HepG2 (cell line): ENCODE data around the gene DGUOK. TPM values are rescaled to one million over a fixed set of nuclear protein-coding genes. Genes with fewer than 3 reads are reported as not detected.

Source experiments
- ATAC-seq: fragments of 200-7000 bp; cut with Tn5 transposase; 3 replicates; pipeline ENCODE4 v1.9.1; 2020; ENCODE audit warnings: mild to moderate bottlenecking, moderate library complexity
- BruUV-seq: library from RNA; stranded (reverse); fragments of 400-500 nt; replicated peaks from 2 replicates; lab custom pipeline; 2021; lab: Mats Ljungman, UMichigan
- CTCF ChIA-PET: fragments of 300-600 bp; formaldehyde crosslinking; extraction: SDS; loops from one replicate; lab custom pipeline; 2021; ENCODE audit warnings: low total read pairs, inconsistent platforms, low intra/inter-chr PET ratio; lab: Yijun Ruan, JAX
- POLR2A ChIA-PET: fragments of 350-600 bp; sonication (Branson Sonifier 250); formaldehyde crosslinking; loops from one replicate; lab custom pipeline; 2020; ENCODE audit warnings: antibody characterized with exemption, inconsistent platforms; lab: Yijun Ruan, JAX
- DNase-seq: peaks from one replicate; pipeline ENCODE4 v3.0.0-alpha.2; 2015; ENCODE audit warnings: low spot score
- FAIRE-seq: peaks from 3 replicates; lab custom pipeline; 2011; peaks lifted over from hg19 to GRCh38; lab: Jason Lieb, UNC
- H2AFZ ChIP-seq: one replicate; pipeline ENCODE4 v1.6.1; 2011; ENCODE audit warnings: low read length, inconsistent platforms
- H3K27ac ChIP-seq: fragments of 300-600 bp; 3 replicates; pipeline ENCODE4 v1.8.0; 2011; ENCODE audit warnings: mixed run types, mild to moderate bottlenecking, mixed read lengths, low read length, inconsistent platforms; ENCODE audit not compliant: insufficient read depth; ENCODE audit errors: extremely low read length
- H3K27me3 ChIP-seq, 2 experiments: fragments of 200-600 bp in 1 of 2; 2 replicates in 1 of 2; 3 replicates in 1 of 2; pipeline versions ENCODE4 v1.6.0 to v1.8.0; 2011; ENCODE audit warnings: low read length in 2 of 2, mild to moderate bottlenecking in 2 of 2, moderate library complexity in 2 of 2, inconsistent platforms in 1 of 2; ENCODE audit not compliant: insufficient read depth in 2 of 2, control insufficient read depth in 1 of 2
- H3K36me3 ChIP-seq, 2 experiments: fragments of 200-600 bp in 1 of 2; replicated peaks in 1 of 2; 2 replicates in 1 of 2; 3 replicates in 1 of 2; pipeline versions ENCODE4 v1.5.1 to v1.8.0; 2011; ENCODE audit warnings: low read length in 2 of 2, inconsistent platforms in 1 of 2; ENCODE audit not compliant: insufficient read depth in 2 of 2, control insufficient read depth in 1 of 2
- H3K4me1 ChIP-seq: 2 replicates; pipeline ENCODE4 v1.5.1; 2012; ENCODE audit warnings: low read length, inconsistent platforms; ENCODE audit not compliant: insufficient read depth
- H3K4me2 ChIP-seq: 2 replicates; pipeline ENCODE4 v1.6.0; 2011; ENCODE audit warnings: low read depth, low read length, inconsistent platforms
- H3K4me3 ChIP-seq, 3 experiments: fragments of 200-600 bp in 1 of 3; sonication (generic), shearing (Covaris generic) in 1 of 3; replicated peaks in 1 of 3; 2 replicates each; pipeline ENCODE4 v1.5.1; 2011 to 2016; ENCODE audit warnings: low read length in 3 of 3, inconsistent platforms in 2 of 3, low read depth in 2 of 3, mild to moderate bottlenecking in 2 of 3, control low read depth in 1 of 3, mixed read lengths in 1 of 3; ENCODE audit not compliant: insufficient read depth in 1 of 3
- H3K79me2 ChIP-seq: one replicate; pipeline ENCODE4 v1.6.1; 2011; ENCODE audit warnings: low read length, inconsistent platforms; ENCODE audit not compliant: insufficient read depth
- H3K9ac ChIP-seq: 2 replicates; pipeline ENCODE4 v1.6.0; 2011; ENCODE audit warnings: mild to moderate bottlenecking, low read depth, low read length, inconsistent platforms; ENCODE audit not compliant: insufficient read depth
- H3K9me3 ChIP-seq: 2 replicates; pipeline ENCODE4 v1.5.1; 2012; ENCODE audit warnings: mild to moderate bottlenecking, low read length
- H4K20me1 ChIP-seq: 2 replicates; pipeline ENCODE4 v1.6.0; 2011; ENCODE audit warnings: inconsistent platforms, mild to moderate bottlenecking, low read length, moderate library complexity; ENCODE audit not compliant: insufficient read depth
- BORCS8-MEF2B ChIP-seq: sonication (generic); formaldehyde crosslinking; IDR thresholded peaks from 2 replicates; pipeline ENCODE4 v1.8.0; 2022; ENCODE audit warnings: mild to moderate bottlenecking, missing genetic modification reagents
- E2F1 ChIP-seq: sonication (generic); formaldehyde crosslinking; IDR thresholded peaks from 2 replicates; pipeline ENCODE4 v1.5.0; 2020; ENCODE audit warnings: missing genetic modification reagents
- EHMT2 ChIP-seq: fragments of 200-600 bp; sonication (generic); IDR thresholded peaks from 2 replicates; pipeline ENCODE4 v1.7.0; 2017; ENCODE audit warnings: antibody characterized with exemption, low read depth, low read length, borderline replicate concordance
- GTF3A ChIP-seq: sonication (generic); formaldehyde crosslinking; conservative IDR thresholded peaks from 2 replicates; pipeline ENCODE4 v1.4.0; 2020; ENCODE audit warnings: mild to moderate bottlenecking, missing genetic modification reagents
- ZBED4 ChIP-seq: sonication (generic); formaldehyde crosslinking; IDR thresholded peaks from 2 replicates; pipeline ENCODE4 v1.4.0; 2020; ENCODE audit warnings: missing genetic modification reagents, borderline replicate concordance
- ZBTB49 ChIP-seq: sonication (generic); formaldehyde crosslinking; IDR thresholded peaks from 2 replicates; pipeline ENCODE4 v1.4.0; 2020; ENCODE audit warnings: missing genetic modification reagents, borderline replicate concordance
- ZNF232 ChIP-seq: sonication (generic); formaldehyde crosslinking; IDR thresholded peaks from 2 replicates; pipeline ENCODE4 v1.4.0; 2020; ENCODE audit warnings: missing genetic modification reagents, borderline replicate concordance
- ZNF441 ChIP-seq: sonication (generic); formaldehyde crosslinking; IDR thresholded peaks from 2 replicates; pipeline ENCODE4 v1.7.0; 2021; ENCODE audit warnings: missing genetic modification reagents, borderline replicate concordance
- ZNF501 ChIP-seq: sonication (generic); formaldehyde crosslinking; IDR thresholded peaks from 2 replicates; pipeline ENCODE4 v1.5.1; 2020; ENCODE audit warnings: mild to moderate bottlenecking, moderate library complexity, missing genetic modification reagents
- ZNF510 ChIP-seq: sonication (generic); formaldehyde crosslinking; IDR thresholded peaks from 2 replicates; pipeline ENCODE4 v1.4.0; 2020; ENCODE audit warnings: low read depth, mild to moderate bottlenecking, missing genetic modification reagents
- ZNF543 ChIP-seq: sonication (generic); formaldehyde crosslinking; IDR thresholded peaks from 2 replicates; pipeline ENCODE4 v1.4.0; 2020; ENCODE audit warnings: mild to moderate bottlenecking, missing genetic modification reagents
- ZNF672 ChIP-seq: sonication (generic); formaldehyde crosslinking; IDR thresholded peaks from 2 replicates; pipeline ENCODE4 v1.8.1; 2022; ENCODE audit warnings: missing genetic modification reagents
- WGBS: methylation state at CpG from one replicate; pipeline ENCODE4 v1.1.6; 2017; ENCODE audit warnings: low lambda C conversion rate; 5-methylcytosine and 5-hydroxymethylcytosine counted together
- in situ Hi-C: cut with HindIII; loops from 2 replicates; pipeline ENCODE4 v1.10.0; 2017; ENCODE audit warnings: low pct_unique_long_range_greater_than_20kb; ENCODE audit not compliant: extremely low pct_ligation_motif_present
- intact Hi-C: fragments of 100-400 bp; cut with micrococcal nuclease; formaldehyde crosslinking; loops from one replicate; pipeline ENCODE4 v1.10.0; 2022; ENCODE audit not compliant: unreplicated experiment
- polyA plus RNA-seq, 8 experiments: library from polyadenylated mRNA; depleted of rRNA in 3 of 8; stranded (reverse) in 7 of 8; unstranded in 1 of 8; fragments of >200 nt; fragmentation: Illumina TruSeq in 4 of 8; extraction: Trizol in 4 of 8; gene quantifications; 2 replicates each; pipeline versions ENCODE4 v1.2.1 to v1.2.3, GENCODE V29; 2011 to 2016; ENCODE audit warnings: low read depth in 4 of 8, missing spikeins in 1 of 8, mixed read lengths in 1 of 8; ENCODE audit not compliant: insufficient read depth in 1 of 8
- total RNA-seq, 5 experiments: library from RNA; depleted of rRNA; stranded (reverse); fragments of >200 nt; fragmentation: Illumina TruSeq; extraction: Trizol; gene quantifications; 2 replicates each; pipeline ENCODE4 v1.2.3, GENCODE V29; 2016; ENCODE audit warnings: low read depth in 1 of 5

The DGUOK gene
- total and polyA plus RNA-seq, 2 of the 13 experiments (the other 11 are each of a cell fraction or from before 2014, with no cell fraction given): 105 to 137 TPM

GRCh38 chr2:73987109-73987947 is 60.6 kb downstream of the DGUOK start (continued):
- TF ChIP-seq E2F1 (CRISPR knock-in tag): no peak

DNA sequence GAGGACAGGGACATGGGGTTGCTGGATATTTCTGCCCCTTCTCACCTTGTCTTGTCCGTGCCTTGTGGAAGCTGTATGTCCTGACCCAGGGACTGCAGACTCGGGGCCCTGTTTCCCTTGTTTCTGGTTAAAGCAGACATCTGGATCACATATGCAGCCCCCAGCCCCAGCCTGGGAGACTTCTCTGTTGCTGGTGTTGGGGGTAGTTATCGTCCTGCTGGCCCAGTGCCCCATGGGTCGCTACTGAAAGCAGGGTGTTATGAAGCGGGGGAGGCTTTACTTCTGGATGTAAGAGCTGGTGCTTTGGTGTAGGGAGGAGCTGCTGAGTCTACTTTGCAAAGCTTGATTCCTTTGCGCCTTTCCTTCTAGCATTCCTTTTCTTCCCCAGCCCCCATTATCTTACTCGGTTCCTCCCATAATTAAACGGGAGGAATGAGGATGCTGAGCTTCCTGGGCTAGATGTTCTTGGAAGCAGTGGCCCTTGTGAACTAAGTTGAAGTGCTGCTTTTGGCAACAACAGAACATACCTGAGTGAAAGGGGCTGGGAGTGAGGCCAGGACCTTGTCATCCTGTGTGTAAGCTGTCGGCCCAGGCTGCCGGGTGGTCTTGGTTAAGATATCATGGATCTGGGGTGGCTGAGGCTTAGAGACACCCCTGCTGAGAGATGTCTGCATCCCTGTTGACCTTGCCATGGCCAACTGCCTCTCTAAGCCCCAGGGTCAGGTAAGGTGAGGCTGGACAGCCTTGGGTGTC is 61.4 kb downstream of the DGUOK start:
- Histone ChIP-seq H3K9me3 (no peaks in the 10 kb centered on the region), H2AFZ (no peak overlapping the region), H3K36me3 (peaks cover 6 to 34% of the 10 kb centered on the region in 2 experiments), H3K4me1 (peaks cover 60% of the 10 kb centered on the region), H3K79me2 (peaks cover 63% of the 10 kb centered on the region), H3K4me3 (peak overlapping the region; percentile 35 to 78 (median 67)), H3K27me3 (no peaks in the 10 kb centered on the region; a peak in 1 of 5 replicates), H3K27ac (no peak overlapping the region), H3K4me2 (peak overlapping the region; percentile 96), H3K9ac (peak overlapping the region; percentile 42), H4K20me1 (peaks cover 7% of the 10 kb centered on the region; the same call in 1 of the 2 replicates)
- FAIRE-seq (no peak), ATAC-seq (no peak), DNase-seq (no peak)
- CTCF ChIA-PET: no interaction called here
- 83% methylated on average over 9 of the region's 10 CpGs for WGBS
- POLR2A ChIA-PET: interaction anchor here (0.6 to 2.2 kb wide), 5 partner anchors 13 to 191 kb away, joined by 3 to 12 read pairs (median 5); partner anchors contain the start of gene MOB1A
- BruUV-seq: no TSS peak
- in situ Hi-C loops (no loop called here), intact Hi-C loops (no loop called here)
- TF ChIP-seq GTF3A (CRISPR knock-in tag) (0 out of 2 replicates have a peak, but pooled peaks have one; percentile 32), ZNF441 (no peak), ZBTB49 (CRISPR knock-in tag) (no peak), BORCS8-MEF2B (CRISPR knock-in tag) (no peak), ZBED4 (CRISPR knock-in tag) (no peak), ZNF543 (CRISPR knock-in tag) (0 out of 2 replicates have a peak, but pooled peaks have one; percentile 32), ZNF232 (CRISPR knock-in tag) (no peak), ZNF510 (CRISPR knock-in tag) (0 out of 2 replicates have a peak, but pooled peaks have one; percentile 26), ZNF672 (CRISPR knock-in tag) (no peak), ZNF501 (CRISPR knock-in tag) (no peak), EHMT2 (no peak)
